Measurements from ENCODE around the gene RHCE.

Gene RHCE

GRCh38 chr1:25432749-25433388, 12.2 kb upstream of the RHCE start:
- H3K9me3 ChIP-seq (ENCODE audit: insufficient read depth, low read length), result no peaks in the 10 kb centered on the region
- TF ChIP-seq ZNF274 (IDR thresholded peaks at IDR 0.05; ENCODE audit: low read depth, low read length) (no peak), SUZ12 (IDR thresholded peaks at IDR 0.05; ENCODE audit: extremely low read depth, insufficient read depth, insufficient read length) (no peak), YY1 (IDR thresholded peaks at IDR 0.05; ENCODE audit: insufficient read depth, insufficient read length) (no peak)
- H3K9ac ChIP-seq (ENCODE audit: insufficient read length, low read depth), result no peak overlapping the region
- H3K4me3 ChIP-seq (ENCODE audit: insufficient read length, low read depth), result no peak overlapping the region
- H3K4me1 ChIP-seq (ENCODE audit: insufficient read depth, insufficient read length), result no peaks in the 10 kb centered on the region
- DNase-seq (ENCODE audit: low read depth, low spot score), result no peak
- H3K36me3 ChIP-seq (ENCODE audit: insufficient read depth, insufficient read length, low read length), result no peaks in the 10 kb centered on the region
- peaks cover 13% of the 10 kb centered on the region for H3K27me3 ChIP-seq (ENCODE audit: insufficient read depth, insufficient read length)

GRCh38 chr1:25431955-25432719, 11.5 kb upstream of the RHCE start:
- Histone ChIP-seq H3K9me3 (ENCODE audit: insufficient read depth, low read length) (no peaks in the 10 kb centered on the region), H3K27me3 (ENCODE audit: insufficient read depth, insufficient read length) (peaks cover 13% of the 10 kb centered on the region), H3K4me3 (ENCODE audit: insufficient read length, low read depth) (peak overlapping the region; percentile 71), H3K4me1 (ENCODE audit: insufficient read depth, insufficient read length) (no peaks in the 10 kb centered on the region), H3K9ac (ENCODE audit: insufficient read length, low read depth) (peak overlapping the region; percentile 84), H3K36me3 (ENCODE audit: insufficient read depth, insufficient read length, low read length) (no peaks in the 10 kb centered on the region)
- DNase-seq (ENCODE audit: low read depth, low spot score), result no peak
- TF ChIP-seq YY1 (IDR thresholded peaks at IDR 0.05; ENCODE audit: insufficient read depth, insufficient read length) (no peak), ZNF274 (IDR thresholded peaks at IDR 0.05; ENCODE audit: low read depth, low read length) (no peak), SUZ12 (IDR thresholded peaks at IDR 0.05; ENCODE audit: extremely low read depth, insufficient read depth, insufficient read length) (no peak)

- Histone ChIP-seq H3K9me3 (ENCODE audit: insufficient read depth, low read length) (no peaks in the 10 kb centered on the region), H3K4me3 (ENCODE audit: insufficient read length, low read depth) (peak overlapping the region; percentile 71), H3K36me3 (ENCODE audit: insufficient read depth, insufficient read length, low read length) (no peaks in the 10 kb centered on the region), H3K9ac (ENCODE audit: insufficient read length, low read depth) (peak overlapping the region; percentile 84), H3K27me3 (ENCODE audit: insufficient read depth, insufficient read length) (peaks cover 13% of the 10 kb centered on the region), H3K4me1 (ENCODE audit: insufficient read depth, insufficient read length) (no peaks in the 10 kb centered on the region)
- no peak for TF ChIP-seq YY1 (IDR thresholded peaks at IDR 0.05; ENCODE audit: insufficient read depth, insufficient read length)
- no peak for DNase-seq (ENCODE audit: low read depth, low spot score)
Measured at GRCh38 chr1:25430967-25431881, 10.6 kb upstream of the RHCE start.

- H3K4me1 ChIP-seq (ENCODE audit: insufficient read depth, insufficient read length), result no peaks in the 10 kb centered on the region
- TF ChIP-seq SUZ12 (IDR thresholded peaks at IDR 0.05; ENCODE audit: extremely low read depth, insufficient read depth, insufficient read length) (no peak), ZNF274 (IDR thresholded peaks at IDR 0.05; ENCODE audit: low read depth, low read length) (no peak), YY1 (IDR thresholded peaks at IDR 0.05; ENCODE audit: insufficient read depth, insufficient read length) (no peak)
Measured at GRCh38 chr1:25430073-25430966, 9.7 kb upstream of the RHCE start, which contains the start of gene MACO1. MACO1 (plus strand) TSS chr1:25430897; CDS start chr1:25431099, 202 bp downstream.

GRCh38 chr1:25428475-25429166, 8.0 kb upstream of the RHCE start:
- no peak for TF ChIP-seq ZNF274 (IDR thresholded peaks at IDR 0.05; ENCODE audit: low read depth, low read length)
- no peak for TF ChIP-seq YY1 (IDR thresholded peaks at IDR 0.05; ENCODE audit: insufficient read depth, insufficient read length)
- no peak for TF ChIP-seq SUZ12 (IDR thresholded peaks at IDR 0.05; ENCODE audit: extremely low read depth, insufficient read depth, insufficient read length)
- Histone ChIP-seq H3K27me3 (ENCODE audit: insufficient read depth, insufficient read length) (peaks cover 13% of the 10 kb centered on the region), H3K4me3 (ENCODE audit: insufficient read length, low read depth) (no peak overlapping the region), H3K36me3 (ENCODE audit: insufficient read depth, insufficient read length, low read length) (no peaks in the 10 kb centered on the region), H3K4me1 (ENCODE audit: insufficient read depth, insufficient read length) (no peaks in the 10 kb centered on the region), H3K9me3 (ENCODE audit: insufficient read depth, low read length) (no peaks in the 10 kb centered on the region), H3K9ac (ENCODE audit: insufficient read length, low read depth) (no peak overlapping the region)
- DNase-seq (ENCODE audit: low read depth, low spot score), result no peak

More at GRCh38 chr1:25430073-25430966, 9.7 kb upstream of the RHCE start, which contains the start of gene MACO1:
- peaks cover 13% of the 10 kb centered on the region for H3K27me3 ChIP-seq (ENCODE audit: insufficient read depth, insufficient read length)
- H3K36me3 ChIP-seq (ENCODE audit: insufficient read depth, insufficient read length, low read length), result no peaks in the 10 kb centered on the region
- peak within 1 kb of the TSS; percentile 82 for H3K4me3 ChIP-seq (ENCODE audit: insufficient read length, low read depth)
- peak within 1 kb of the TSS; percentile 85 for H3K9ac ChIP-seq (ENCODE audit: insufficient read length, low read depth)
- DNase-seq (ENCODE audit: low read depth, low spot score), result peak; percentile 97
- no peaks in the 10 kb centered on the region for H3K9me3 ChIP-seq (ENCODE audit: insufficient read depth, low read length)

GRCh38 chr1:25427696-25428095, 7.1 kb upstream of the RHCE start:
- Histone ChIP-seq H3K9me3 (ENCODE audit: insufficient read depth, low read length) (no peaks in the 10 kb centered on the region), H3K27me3 (ENCODE audit: insufficient read depth, insufficient read length) (peaks cover 13% of the 10 kb centered on the region), H3K4me3 (ENCODE audit: insufficient read length, low read depth) (no peak overlapping the region), H3K4me1 (ENCODE audit: insufficient read depth, insufficient read length) (no peaks in the 10 kb centered on the region), H3K9ac (ENCODE audit: insufficient read length, low read depth) (no peak overlapping the region), H3K36me3 (ENCODE audit: insufficient read depth, insufficient read length, low read length) (no peaks in the 10 kb centered on the region)
- TF ChIP-seq YY1 (IDR thresholded peaks at IDR 0.05; ENCODE audit: insufficient read depth, insufficient read length), result no peak
- TF ChIP-seq ZNF274 (IDR thresholded peaks at IDR 0.05; ENCODE audit: low read depth, low read length), result no peak
- TF ChIP-seq SUZ12 (IDR thresholded peaks at IDR 0.05; ENCODE audit: extremely low read depth, insufficient read depth, insufficient read length), result no peak
- no peak for DNase-seq (ENCODE audit: low read depth, low spot score)
